IPS-18c (cell line): ENCODE results near the gene SLC25A25.
A peak's percentile ranks its signal among the peaks of the same experiment; 100 is the strongest.

ENCODE experiments used
- H3K4me3 ChIP-seq: 2 replicates; pipeline ENCODE4 v1.7.0; 2013; ENCODE audit warnings: low read depth, mild to moderate bottlenecking, low read length, moderate library complexity; ENCODE audit not compliant: insufficient read depth
- H3K9me3 ChIP-seq: one replicate; pipeline ENCODE4 v1.6.1; 2013; ENCODE audit warnings: mild to moderate bottlenecking, low read length, moderate library complexity; ENCODE audit not compliant: control insufficient read depth, insufficient read depth

The SLC25A25 gene

DNA sequence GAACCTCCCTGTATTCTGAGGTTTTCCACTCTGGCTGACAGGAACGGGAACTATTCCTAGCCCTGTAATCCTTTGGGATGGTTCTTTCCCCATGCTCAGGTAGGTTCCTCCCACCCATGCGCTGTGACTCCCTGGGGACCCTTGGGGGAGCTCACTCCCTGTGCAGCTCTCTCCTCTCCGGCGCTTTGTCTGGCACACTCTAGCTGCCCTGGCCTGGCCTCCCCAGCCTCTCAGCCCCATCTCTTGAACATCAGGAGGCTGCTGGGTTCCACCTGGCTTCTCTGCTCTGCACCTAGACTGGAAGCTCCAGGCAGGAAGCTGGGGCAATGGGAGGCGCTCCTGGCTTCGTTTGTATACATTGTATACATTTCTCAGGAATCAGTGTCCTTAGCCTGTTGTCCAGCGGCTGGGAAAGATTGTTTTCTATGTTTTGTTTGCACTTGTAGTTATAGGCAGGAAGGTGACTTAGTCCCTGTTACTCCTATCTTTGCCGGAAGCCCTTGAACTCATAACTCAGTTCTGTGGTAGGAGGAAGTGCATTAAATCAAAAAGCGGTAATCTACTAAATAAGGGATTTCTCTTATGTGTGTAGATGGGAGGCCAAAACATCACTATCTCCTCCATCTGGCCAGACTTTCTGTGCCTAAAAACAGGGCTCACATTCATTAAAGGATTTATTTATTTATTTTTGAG, 20.4 kb downstream of the SLC25A25 start:
- Histone ChIP-seq H3K9me3 (no peaks in the 10 kb centered on the region), H3K4me3 (no peak overlapping the region)

DNA sequence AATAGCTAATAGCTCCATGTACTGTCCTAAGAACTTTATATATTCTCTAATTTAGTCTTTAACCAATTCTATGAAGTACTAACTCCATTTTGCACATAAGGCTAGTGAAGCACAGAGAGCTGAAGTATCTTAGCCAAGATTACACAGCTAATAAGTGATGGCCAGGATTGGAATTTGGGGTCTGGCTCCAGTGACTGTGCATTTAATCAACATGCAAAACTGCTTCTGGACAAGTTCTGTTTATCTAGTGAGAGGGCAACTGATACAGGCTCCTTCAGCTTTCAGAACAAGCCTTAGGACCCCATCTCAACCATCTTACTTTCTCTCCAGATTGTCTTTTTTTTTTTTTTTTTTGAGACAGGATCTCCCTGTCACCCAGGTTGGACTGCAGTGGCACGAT, 21.3 kb downstream of the SLC25A25 start:
- Histone ChIP-seq H3K4me3 (no peak overlapping the region; the same call in 1 of the 2 replicates), H3K9me3 (no peaks in the 10 kb centered on the region)

DNA sequence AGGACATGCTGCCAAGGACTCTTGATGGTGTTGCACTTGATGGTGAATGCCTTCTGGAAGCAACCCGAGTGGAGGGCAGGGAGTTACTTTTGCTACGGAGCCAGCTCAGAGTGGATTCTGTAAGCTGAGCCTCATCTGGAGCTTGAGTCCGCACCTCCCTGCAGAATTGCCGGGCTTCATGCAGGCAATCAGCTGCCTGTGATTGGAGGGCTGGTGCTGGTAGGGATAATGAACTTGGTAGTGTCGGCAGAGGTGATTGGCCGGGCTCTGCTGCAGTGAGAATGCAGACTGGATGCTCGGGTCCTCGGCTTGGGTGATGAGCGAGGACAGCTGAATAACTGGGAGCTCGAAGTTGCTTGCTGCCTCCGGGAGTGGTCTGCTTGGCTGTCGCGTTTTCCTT, 23.1 kb downstream of the SLC25A25 start:
- H3K9me3 ChIP-seq, result no peaks in the 10 kb centered on the region
- no peak overlapping the region; the same call in 1 of the 2 replicates for H3K4me3 ChIP-seq

DNA sequence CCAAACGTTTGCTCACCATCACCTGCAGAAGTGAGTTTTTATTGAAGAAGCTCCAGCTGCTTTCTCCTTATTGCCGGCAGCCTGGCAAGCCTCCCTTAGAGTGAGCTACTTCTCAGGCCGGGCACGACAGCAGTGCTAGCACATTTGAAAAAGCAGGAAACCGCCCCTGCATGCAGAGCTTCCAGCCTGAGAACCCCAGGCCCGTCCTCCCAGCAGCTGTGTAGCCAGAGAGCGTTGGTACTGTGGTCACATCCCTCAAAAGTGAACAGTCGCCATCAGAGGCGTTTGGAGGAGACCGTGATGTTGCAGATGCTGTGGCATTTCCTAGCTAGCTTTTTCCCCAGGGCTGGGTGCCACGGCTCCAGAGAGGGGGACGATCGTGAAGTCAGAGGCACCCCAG, 23.5 kb downstream of the SLC25A25 start:
- no peak overlapping the region for H3K4me3 ChIP-seq
- H3K9me3 ChIP-seq, result no peaks in the 10 kb centered on the region

DNA sequence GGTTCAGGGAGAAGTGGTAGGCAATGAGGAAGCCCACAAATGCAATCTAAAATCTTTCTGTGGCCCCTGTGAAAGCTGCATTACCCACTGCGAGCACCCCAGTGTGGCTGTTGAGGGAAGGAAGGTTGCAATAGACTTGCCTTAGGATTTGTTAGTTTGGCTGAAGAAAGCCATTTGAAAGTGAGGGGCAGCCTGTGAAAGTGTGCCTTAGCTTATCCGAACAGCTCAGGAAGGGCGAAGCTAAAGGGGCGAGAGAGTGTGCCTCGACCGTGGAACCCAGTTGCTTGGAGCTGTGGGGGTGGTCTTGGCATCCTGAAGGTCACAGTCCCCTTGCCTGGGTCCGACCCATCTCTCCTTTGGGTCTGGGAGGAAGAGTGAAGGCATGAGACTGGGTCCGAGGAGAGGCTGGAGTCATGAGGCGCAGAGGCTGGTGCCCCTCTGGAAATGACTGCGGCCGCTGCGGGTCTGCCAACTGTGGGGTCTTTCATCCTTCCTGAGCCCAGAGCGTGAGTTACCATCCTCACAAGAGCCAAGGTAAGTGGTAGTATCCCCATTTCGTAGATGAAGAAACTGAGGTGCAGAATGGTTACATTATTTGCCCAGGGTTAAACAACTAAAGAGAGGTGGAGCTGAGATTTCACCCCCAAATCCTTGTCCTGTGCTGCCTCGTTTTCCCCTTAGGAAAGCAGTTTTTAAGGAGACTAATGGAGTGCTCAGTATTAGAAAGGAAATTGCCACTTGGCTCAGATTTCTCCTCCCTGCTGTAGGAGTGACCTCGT, 24.4 kb downstream of the SLC25A25 start:
- Histone ChIP-seq H3K4me3 (no peak overlapping the region), H3K9me3 (no peaks in the 10 kb centered on the region)

DNA sequence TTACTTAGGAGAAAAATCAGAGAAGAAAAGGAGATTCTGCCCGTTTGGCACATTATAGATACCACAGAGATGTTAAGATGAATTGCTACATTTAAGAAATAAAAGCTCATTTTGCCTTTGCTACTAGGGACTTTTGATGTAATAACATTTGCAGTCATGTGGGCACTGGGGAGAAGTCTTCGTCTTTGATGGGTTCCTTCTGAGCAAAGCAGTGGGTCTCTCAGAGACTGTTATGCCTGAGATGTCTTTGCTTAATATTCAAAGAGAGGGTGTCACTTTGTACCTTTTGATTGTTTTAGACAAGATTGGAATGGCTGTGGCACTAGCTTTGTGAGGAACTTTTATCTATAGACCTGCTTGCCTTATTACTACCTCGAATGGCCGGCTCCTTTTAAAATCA, 25.0 kb downstream of the SLC25A25 start:
- Histone ChIP-seq H3K4me3 (no peak overlapping the region), H3K9me3 (no peaks in the 10 kb centered on the region)

DNA sequence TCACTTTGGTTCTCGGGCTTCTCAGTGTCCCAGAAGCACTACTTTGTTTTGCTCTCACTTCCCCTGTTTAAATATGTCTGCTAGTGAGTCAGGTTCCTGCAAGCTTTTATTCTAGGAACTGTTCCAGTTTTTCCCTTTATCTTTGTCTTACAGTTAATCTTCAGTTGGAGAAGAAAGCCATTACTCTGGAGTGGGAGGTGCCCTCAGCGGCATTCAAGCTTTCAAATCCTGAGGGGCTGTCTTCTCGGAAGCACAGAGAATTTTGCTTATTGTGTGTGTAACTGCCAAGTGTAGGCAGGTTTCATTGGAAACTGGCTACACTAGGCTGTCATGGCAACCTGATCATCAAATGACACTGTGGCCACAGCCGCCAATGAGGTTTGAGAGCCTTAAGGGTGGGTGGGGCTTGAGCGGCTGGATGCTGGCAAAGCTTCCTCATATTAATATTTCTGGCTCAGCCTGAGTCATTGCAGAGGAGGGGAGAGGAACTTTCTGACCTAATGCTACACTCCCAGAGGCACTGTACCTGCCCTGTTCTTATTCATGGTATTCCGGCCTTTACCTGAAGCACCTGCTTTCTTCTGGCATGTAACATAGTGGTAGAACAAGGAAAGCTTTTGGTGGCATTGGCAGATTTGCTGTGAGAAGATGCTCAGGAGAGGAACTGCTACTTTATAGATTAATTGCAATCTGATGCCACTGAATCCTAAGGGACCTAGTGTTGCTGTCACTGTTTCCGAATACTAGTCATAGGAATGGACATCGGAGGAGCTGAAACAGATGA, 26.3 kb downstream of the SLC25A25 start:
- no peaks in the 10 kb centered on the region for H3K9me3 ChIP-seq
- H3K4me3 ChIP-seq, result no peak overlapping the region

DNA sequence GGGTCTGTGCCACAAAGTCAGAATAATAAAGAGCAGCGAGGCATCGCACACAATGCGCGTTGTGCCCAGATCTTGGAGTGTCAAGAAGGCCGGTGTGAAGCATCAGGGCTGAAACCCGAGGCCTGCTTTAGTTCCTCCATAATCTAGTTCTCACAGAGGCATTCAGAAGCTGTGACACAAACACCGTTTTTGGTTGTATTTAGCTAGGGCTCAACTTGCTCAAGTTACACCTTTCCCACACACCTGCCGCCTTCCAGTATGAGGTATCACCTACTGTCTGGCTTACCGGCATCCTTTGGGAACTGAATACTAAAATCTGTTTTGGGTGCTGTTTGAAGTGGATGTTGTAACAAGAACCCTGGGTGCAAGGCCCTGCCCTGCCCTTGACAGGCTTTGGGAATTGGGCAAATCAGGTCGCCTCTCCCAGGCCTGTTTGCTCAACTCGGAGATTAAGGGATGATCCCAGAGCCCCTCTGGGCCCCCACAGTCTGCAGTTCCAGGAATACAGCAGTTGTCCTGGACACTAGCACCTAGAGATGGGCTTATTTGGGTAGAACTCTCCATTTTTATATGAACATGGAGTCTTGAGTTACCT, 27.0 kb downstream of the SLC25A25 start:
- Histone ChIP-seq H3K4me3 (no peak overlapping the region), H3K9me3 (no peaks in the 10 kb centered on the region)

DNA sequence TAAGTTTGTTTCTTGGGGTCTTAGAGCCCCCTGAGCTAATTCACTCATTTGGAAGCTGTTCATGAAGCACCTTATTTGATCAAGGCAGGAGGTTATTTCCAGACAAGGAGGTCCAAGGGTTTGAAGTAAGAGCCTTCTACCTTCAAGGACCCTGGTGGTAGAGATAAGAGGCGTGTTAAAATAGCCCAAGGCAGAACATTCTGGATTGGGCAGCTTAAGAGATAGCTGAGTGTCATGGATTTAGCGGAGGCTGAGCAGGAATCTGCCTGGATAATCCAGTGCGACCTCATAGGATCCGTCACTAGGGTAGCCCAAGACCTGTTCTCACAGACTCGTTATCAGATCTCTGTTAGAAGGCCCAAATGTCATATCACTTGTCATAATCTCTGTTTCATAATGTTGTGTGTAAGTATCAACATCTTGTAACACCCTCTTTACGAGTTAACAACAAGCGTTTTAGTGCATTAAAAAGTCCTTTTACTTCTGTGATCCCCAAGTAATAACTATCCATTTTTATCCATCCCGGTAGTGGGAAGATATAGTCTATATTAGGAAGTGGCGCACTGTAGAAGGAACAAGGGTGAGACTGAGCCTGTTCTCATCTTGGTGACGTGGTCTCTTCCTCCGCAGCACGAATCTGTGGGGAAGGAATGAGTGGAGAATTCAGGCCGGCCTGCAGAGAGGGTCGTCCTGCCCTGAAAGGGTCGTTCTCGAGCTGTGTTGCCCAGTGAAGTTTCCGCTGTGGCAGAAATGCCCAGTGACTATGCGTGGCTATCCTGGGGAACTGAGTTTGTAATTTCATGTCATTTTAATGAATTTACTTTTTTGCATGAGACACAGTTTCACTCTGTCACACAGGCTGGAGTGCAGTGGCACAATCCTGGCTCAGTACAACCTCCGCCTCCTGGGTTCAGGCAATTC, 28.8 kb downstream of the SLC25A25 start:
- Histone ChIP-seq H3K4me3 (no peak overlapping the region), H3K9me3 (no peaks in the 10 kb centered on the region)

DNA sequence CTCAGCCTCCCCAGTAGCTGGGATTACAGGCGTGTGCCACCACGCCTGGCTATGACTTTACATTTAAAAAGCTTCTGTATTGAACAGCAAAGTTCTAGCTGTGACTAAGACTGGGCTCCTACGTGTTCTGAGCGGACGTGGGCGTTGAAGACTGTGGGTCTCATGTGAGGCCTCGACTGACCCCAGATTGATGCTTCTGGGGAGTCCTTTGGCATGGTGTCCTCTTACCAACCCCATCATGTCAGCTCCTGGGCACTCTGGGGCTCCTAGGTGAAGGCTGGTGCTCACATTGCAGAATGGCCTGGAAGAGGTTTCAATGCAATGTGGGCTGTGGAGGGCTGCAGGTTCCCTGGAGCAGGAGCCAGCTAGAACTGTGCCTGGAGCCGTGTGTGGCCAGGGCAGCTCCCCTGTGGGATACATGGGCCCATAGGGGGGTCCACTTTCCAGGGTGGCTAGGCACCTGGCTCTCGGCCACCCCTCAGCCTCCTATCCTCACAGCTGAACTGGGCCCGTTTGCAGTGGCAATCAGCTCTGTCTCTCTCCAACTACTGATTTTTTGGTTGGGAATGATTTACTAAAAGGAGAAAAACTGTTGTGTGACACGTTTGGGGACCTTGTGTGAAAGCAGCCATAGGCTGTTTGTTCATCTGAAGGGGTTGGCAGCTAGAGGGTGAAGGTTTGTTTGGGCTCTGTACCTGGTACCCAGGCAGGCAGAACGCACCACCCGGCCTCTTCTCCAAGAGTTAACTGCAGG, 29.7 kb downstream of the SLC25A25 start:
- Histone ChIP-seq H3K9me3 (no peaks in the 10 kb centered on the region), H3K4me3 (no peak overlapping the region)

DNA sequence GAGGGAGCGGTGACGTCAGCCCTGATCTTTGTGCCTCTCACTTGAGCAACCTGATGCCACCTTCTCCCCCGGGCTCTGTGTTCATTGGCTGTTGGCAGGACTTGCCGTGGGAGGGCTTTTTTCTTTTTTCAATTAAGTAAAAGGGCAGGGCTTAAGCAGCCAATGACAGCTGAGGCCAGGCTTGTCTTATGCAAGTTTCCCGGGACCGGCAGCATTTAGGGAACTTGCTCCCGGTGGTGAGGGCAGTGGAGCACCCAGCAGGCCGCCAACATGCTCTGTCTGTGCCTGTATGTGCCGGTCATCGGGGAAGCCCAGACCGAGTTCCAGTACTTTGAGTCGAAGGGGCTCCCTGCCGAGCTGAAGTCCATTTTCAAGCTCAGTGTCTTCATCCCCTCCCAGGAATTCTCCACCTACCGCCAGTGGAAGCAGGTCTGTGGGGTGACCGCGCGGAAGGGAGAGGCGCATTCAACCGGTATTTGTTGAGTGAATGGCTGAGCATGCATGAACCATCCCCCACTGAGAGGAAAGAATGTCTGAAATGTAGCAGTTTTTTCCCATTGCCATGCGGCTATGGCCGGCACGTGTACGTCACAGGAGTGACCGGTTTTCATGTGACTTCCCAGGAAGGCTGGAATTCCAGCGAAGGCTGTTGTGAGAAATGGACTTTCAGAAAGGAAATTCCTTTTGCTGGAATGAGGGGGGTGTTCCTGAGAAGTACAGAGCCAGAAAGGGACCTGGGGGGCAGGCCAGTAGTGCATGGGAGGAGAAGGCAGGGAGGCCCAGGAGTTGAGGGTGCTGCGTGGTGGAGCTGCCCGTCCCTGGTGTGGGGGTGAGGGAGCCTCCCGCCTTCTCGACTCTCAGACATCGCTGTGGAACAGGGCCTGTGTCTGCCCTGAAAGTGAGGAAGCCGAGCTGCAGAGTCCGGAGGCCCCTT, 30.5 kb downstream of the SLC25A25 start:
- Histone ChIP-seq H3K9me3 (no peaks in the 10 kb centered on the region), H3K4me3 (peak overlapping the region; percentile 74)

DNA sequence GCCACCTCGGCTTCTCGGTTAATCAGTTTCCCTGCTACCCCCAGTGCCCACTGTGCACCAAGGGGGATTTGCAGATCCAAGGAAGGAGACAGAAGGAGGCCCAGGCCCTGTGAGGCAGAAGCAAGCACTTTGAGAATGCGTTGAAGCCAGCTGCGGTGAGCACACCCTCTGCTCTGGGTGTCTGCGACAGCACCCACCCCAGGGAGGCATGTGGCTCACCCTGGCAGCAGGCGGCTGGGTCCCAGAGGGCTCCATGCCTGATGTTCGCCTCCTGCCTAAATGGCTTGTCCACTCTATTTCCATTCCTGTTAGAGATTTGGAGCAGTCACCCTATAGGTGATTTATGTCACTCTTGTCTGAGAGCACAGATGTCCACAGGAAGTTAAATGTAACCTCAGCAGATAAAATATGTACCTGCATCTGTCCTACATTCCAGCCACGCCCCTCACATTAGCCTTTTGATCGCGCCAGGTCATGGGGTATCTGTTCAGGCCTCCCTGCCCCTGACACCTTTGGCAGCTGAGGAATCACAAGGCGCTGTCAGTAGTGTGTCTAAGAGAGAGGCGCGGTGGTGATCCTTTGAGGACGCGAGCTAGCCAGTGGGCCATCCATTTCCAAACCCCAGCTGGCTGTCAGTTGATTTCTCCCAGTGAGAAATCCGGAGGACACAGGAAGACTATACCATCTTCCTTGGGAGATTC, 31.3 kb downstream of the SLC25A25 start:
- Histone ChIP-seq H3K9me3 (no peaks in the 10 kb centered on the region), H3K4me3 (peak overlapping the region; percentile 74)

DNA sequence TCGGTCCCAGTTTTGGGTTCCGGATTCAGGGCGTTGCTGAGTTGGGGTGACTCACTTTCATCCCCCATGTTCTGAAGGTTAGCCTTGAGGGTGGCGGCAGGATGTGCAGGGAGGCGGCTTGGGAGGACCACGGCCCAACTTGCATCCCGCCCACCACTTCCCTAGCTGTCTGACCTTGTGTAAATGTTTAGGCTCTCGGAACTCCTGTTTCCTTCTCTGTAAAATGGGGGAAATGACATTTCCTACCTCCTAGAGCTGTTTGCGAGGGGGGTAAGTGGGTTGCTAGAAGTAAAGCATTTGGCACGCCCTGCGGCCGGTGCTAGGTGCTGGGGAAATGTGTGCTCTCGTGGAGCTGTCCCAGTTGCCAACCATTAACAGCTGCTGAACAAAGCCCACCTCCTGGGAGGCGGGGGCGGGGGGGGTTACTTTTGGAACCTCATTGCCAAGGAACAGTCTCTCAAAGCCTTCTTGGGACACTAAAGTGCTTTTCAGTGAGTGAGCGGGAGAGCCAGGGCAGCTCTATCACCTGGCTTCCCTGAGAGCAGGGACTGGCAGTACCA, 32.0 kb downstream of the SLC25A25 start:
- no peak overlapping the region for H3K4me3 ChIP-seq
- no peaks in the 10 kb centered on the region for H3K9me3 ChIP-seq

DNA sequence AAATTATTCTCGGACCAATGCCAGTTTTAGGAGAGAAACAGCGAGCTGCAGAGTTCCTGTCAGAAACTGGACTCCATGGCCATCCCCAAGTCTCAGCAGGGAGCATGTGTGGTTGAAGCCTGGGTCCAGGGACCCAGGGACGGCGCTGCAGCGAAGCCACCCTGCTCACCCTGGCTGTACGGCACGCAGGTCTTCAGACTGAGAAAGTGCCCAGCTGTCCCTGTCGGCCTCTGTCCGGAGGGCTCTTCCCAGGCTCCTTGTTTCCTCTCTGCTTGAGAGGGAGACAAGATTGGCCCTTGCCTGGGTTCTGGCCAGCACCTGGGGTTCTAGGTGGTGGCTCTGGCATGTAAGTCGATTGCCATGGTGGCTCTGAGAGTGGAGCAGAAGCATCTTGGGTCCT, 32.5 kb downstream of the SLC25A25 start:
- Histone ChIP-seq H3K9me3 (no peaks in the 10 kb centered on the region), H3K4me3 (no peak overlapping the region)
